SK-N-SH (cell line): Measurements from ENCODE around the gene OGDH. TPM values are rescaled to one million over a fixed set of nuclear protein-coding genes. Genes with fewer than 3 reads are reported as not detected.

Source experiments
- CTCF ChIA-PET: fragments of 300-600, 350-600 bp; formaldehyde crosslinking; extraction: SDS; loops from one replicate; lab custom pipeline; 2021; lab: Yijun Ruan, JAX
- POLR2A ChIA-PET: fragments of 350-600 bp; sonication (Branson Sonifier 250); formaldehyde crosslinking; extraction: SDS; loops from one replicate; lab custom pipeline; 2020; ENCODE audit warnings: antibody characterized with exemption, inconsistent platforms; lab: Yijun Ruan, JAX
- DNase-seq: peaks from one replicate; pipeline ENCODE4 v3.0.0; 2012
- H2AFZ ChIP-seq: fragments of 200-600 bp; sonication (generic); 2 replicates; pipeline ENCODE4 v1.8.1; 2016; ENCODE audit warnings: antibody characterized with exemption, mild to moderate bottlenecking, low read depth
- H3F3A ChIP-seq: fragments of 200-600 bp; sonication (generic); replicated peaks from 2 replicates; pipeline ENCODE3; 2016; ENCODE audit warnings: antibody characterized with exemption, mild to moderate bottlenecking; ENCODE audit not compliant: insufficient read depth
- H3K27ac ChIP-seq, 2 experiments: fragments of 200-500 bp in 1 of 2; fragments of 200-600 bp in 1 of 2; sonication (Bioruptor generic) in 1 of 2; sonication (generic), shearing (Covaris generic) in 1 of 2; 2 replicates each; pipeline versions ENCODE4 v1.5.1 to v1.6.1; 2014 to 2016; ENCODE audit warnings: low read depth in 2 of 2, inconsistent platforms in 1 of 2, low read length in 1 of 2, mild to moderate bottlenecking in 1 of 2, mixed read lengths in 1 of 2
- H3K27me3 ChIP-seq: fragments of 200-600 bp; sonication (generic), shearing (Covaris generic); 2 replicates; pipeline ENCODE4 v1.6.1; 2016; ENCODE audit warnings: mixed run types; ENCODE audit not compliant: insufficient read depth
- H3K36me3 ChIP-seq, 2 experiments: fragments of 200-500 bp in 1 of 2; fragments of 200-600 bp in 1 of 2; sonication (Bioruptor generic) in 1 of 2; sonication (generic) in 1 of 2; replicated peaks in 1 of 2; 2 replicates each; pipeline versions ENCODE3 to v1.5.1; 2014 to 2016; ENCODE audit warnings: low read length in 1 of 2, mild to moderate bottlenecking in 1 of 2; ENCODE audit not compliant: insufficient read depth in 2 of 2, control insufficient read depth in 1 of 2
- H3K4me1 ChIP-seq, 2 experiments: fragments of 200-500 bp in 1 of 2; fragments of 200-600 bp in 1 of 2; sonication (Bioruptor generic) in 1 of 2; sonication (generic), shearing (Covaris generic) in 1 of 2; 2 replicates each; pipeline versions ENCODE4 v1.5.1 to v1.6.1; 2014 to 2016; ENCODE audit warnings: low read depth in 1 of 2, low read length in 1 of 2, mixed run types in 1 of 2; ENCODE audit not compliant: insufficient read depth in 2 of 2, control insufficient read depth in 1 of 2
- H3K4me2 ChIP-seq: fragments of 200-600 bp; sonication (generic), shearing (Covaris generic); 2 replicates; pipeline ENCODE4 v1.6.1; 2017; ENCODE audit warnings: mixed run types
- H3K4me3 ChIP-seq, 2 experiments: fragments of 200-500 bp in 1 of 2; fragments of 200-600 bp in 1 of 2; sonication (Bioruptor generic) in 1 of 2; sonication (generic), shearing (Covaris generic) in 1 of 2; 2 replicates each; pipeline versions ENCODE4 v1.5.1 to v1.8.1; 2014 to 2016; ENCODE audit warnings: low read depth in 2 of 2, inconsistent platforms in 1 of 2, low read length in 1 of 2, mild to moderate bottlenecking in 1 of 2, mixed read lengths in 1 of 2, moderate library complexity in 1 of 2
- H3K79me2 ChIP-seq: fragments of 200-600 bp; sonication (generic); 2 replicates; pipeline ENCODE4 v1.8.1; 2017; ENCODE audit warnings: mild to moderate bottlenecking; ENCODE audit not compliant: insufficient read depth
- H3K9ac ChIP-seq: fragments of 200-600 bp; sonication (generic); 2 replicates; pipeline ENCODE4 v1.6.1; 2017; ENCODE audit warnings: mixed run types
- H3K9me2 ChIP-seq: fragments of 200-600 bp; sonication (generic); 2 replicates; pipeline ENCODE4 v1.6.1; 2017; ENCODE audit warnings: mixed run types
- H3K9me3 ChIP-seq: fragments of 200-600 bp; sonication (generic); 2 replicates; pipeline ENCODE4 v1.6.1; 2017; ENCODE audit warnings: mixed run types, mild to moderate bottlenecking, moderate library complexity
- H4K20me1 ChIP-seq: fragments of 200-600 bp; sonication (generic); 2 replicates; pipeline ENCODE4 v1.6.1; 2017; ENCODE audit warnings: mild to moderate bottlenecking, mixed run types; ENCODE audit not compliant: insufficient read depth
- CHD2 ChIP-seq: fragments of 150-350 bp; IDR thresholded peaks from 2 replicates; pipeline ENCODE4 v1.6.1; 2018; ENCODE audit warnings: low read length; ENCODE audit not compliant: partially characterized antibody
- EZH2phosphoT487 ChIP-seq: fragments of 200-600 bp; sonication (generic); IDR thresholded peaks from 2 replicates; pipeline ENCODE4 v1.6.1; 2017; ENCODE audit warnings: low read depth, mixed run types, mild to moderate bottlenecking, antibody characterized with exemption, moderate library complexity, borderline replicate concordance
- GATA2 ChIP-seq: sonication (generic); formaldehyde crosslinking; IDR thresholded peaks from 2 replicates; pipeline ENCODE4 v1.5.0; 2020; ENCODE audit warnings: mild to moderate bottlenecking, missing genetic modification reagents
- NRF1 ChIP-seq: IDR thresholded peaks from 2 replicates; pipeline ENCODE4 v1.6.1; 2012; ENCODE audit warnings: low read depth, mild to moderate bottlenecking, low read length
- PBX3 ChIP-seq: IDR thresholded peaks from 2 replicates; pipeline ENCODE4; 2012
- RAD21 ChIP-seq: IDR thresholded peaks from 2 replicates; pipeline ENCODE4 v1.6.1; 2012; ENCODE audit warnings: mild to moderate bottlenecking, low read length
- REST ChIP-seq: IDR thresholded peaks from 2 replicates; pipeline ENCODE4 v1.6.1; 2012; ENCODE audit warnings: mild to moderate bottlenecking, low read depth, low read length, moderate library complexity
- TCF12 ChIP-seq: IDR thresholded peaks from 2 replicates; pipeline ENCODE4 v1.4.0; 2012
- TEAD4 ChIP-seq: IDR thresholded peaks from 2 replicates; pipeline ENCODE4 v1.4.0; 2012; ENCODE audit warnings: mild to moderate bottlenecking, borderline replicate concordance; ENCODE audit not compliant: insufficient read depth
- YY1 ChIP-seq: IDR thresholded peaks from 2 replicates; pipeline ENCODE4 v1.4.0; 2012; ENCODE audit warnings: low read depth, mild to moderate bottlenecking
- WGBS: methylation state at CpG from one replicate; pipeline ENCODE4 v1.1.6; 2017; ENCODE audit warnings: low lambda C conversion rate; 5-methylcytosine and 5-hydroxymethylcytosine counted together
- polyA plus RNA-seq, 3 experiments: library from polyadenylated mRNA; depleted of rRNA; stranded (reverse); fragments of >200 nt; gene quantifications; 2 replicates each; pipeline ENCODE4 v1.2.3, GENCODE V29; 2012
- TF ChIP-seq, protein P1 (sequence below): fragments of 150-350 bp; IDR thresholded peaks from 2 replicates; pipeline ENCODE4 v1.6.1; 2016; ENCODE audit warnings: mild to moderate bottlenecking, low read depth, low read length

The OGDH gene
- polyA plus RNA-seq, 1 of the 3 experiments (the other 2 are of a cell fraction), result 69.4 TPM

DNA sequence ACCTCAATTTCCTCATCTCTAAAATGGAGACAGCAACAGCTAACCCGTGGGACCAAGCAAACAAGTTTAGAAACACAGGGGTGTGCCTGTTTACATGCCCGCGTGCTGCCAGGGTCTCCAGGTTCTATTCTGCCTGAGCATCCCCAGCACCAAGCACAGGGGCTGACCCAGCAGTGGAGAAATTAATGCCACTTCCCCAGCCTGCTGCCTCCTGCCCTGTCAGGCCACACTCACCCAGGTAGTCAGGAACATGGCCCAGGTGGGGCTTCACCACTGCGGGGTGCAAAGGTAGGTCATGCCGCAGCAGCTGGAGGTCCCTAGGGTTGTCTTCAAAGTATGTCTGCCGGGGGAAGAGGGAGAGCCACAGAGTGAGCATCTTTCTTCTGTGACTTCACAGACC lies 38.5 kb upstream of the OGDH start (continued):
- TF ChIP-seq REST, result no peak

DNA sequence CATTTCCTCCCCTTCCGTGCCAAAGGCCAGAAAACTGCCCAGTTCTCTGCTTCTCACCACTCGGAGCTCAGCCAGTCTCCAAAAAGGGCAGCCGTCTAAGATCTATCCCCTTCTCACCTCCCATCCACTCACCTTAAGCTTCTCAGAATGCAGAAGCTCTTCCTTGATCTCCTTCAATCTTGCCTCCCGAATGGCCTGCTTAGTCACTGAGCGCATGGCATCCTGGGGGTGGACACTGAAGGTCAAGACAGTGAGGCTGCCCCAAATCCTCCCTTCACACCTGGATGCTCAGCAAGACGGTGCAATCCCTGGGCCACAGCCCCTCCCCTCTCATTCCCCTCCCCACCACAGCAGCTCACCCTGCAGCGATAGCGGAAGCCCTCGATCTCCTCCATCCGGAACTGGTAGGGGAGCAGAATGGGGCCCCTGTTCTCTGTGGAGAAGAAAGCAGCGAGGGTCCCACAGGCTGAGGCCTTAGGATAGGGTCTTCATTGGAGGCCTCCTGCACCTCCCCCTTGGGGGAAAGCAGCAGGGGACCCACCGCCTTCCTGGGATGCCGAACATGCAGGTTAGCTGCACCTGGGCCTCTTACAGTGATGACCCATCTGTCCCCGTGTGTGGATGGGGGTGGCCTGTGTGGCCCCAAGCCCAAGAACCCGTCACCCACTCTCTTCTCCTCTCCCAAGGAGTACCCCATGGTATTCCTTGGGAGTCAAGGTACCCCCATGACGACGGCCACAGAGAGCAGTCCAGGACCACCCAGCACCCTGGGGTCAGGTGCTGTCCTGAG lies 37.5 kb upstream of the OGDH start:
- Histone ChIP-seq H3F3A (peaks cover 5% of the 10 kb centered on the region), H3K27ac (no peak overlapping the region), H3K9me3 (no peaks in the 10 kb centered on the region), H3K9me2 (no peaks in the 10 kb centered on the region), H3K27me3 (no peaks in the 10 kb centered on the region), H3K36me3 (peaks cover 57 to 86% of the 10 kb centered on the region in 2 experiments), H3K79me2 (peaks cover 39% of the 10 kb centered on the region), H3K9ac (no peak overlapping the region), H3K4me1 (peaks cover 7 to 11% of the 10 kb centered on the region in 2 experiments), H3K4me3 (no peak overlapping the region), H3K4me2 (no peak overlapping the region), H4K20me1 (peaks cover 10% of the 10 kb centered on the region), H2AFZ (no peak overlapping the region)
- 95% methylated on average over 13 of the region's 17 CpGs for WGBS
- ChIA-PET POLR2A (interaction anchor here (1.2 kb wide), 1 partner anchor 13 kb away, joined by 5 read pairs; the partner anchor contains the start of gene TMED4), CTCF (interaction anchor here (0.8 to 7.2 kb wide), 5 partner anchors 8 to 327 kb away, joined by 3 to 98 read pairs (median 34); partner anchors contain the start of genes DDX56 and TMED4)
- no peak for DNase-seq
- no peak for TF ChIP-seq TEAD4
- no peak for TF ChIP-seq YY1
- TF ChIP-seq RAD21, result no peak
- TF ChIP-seq NRF1, result no peak
- no peak for TF ChIP-seq TCF12
- TF ChIP-seq CHD2, result no peak
- TF ChIP-seq PBX3, result no peak
- TF ChIP-seq EZH2phosphoT487, result no peak
- no peak for TF ChIP-seq GATA2 (CRISPR knock-in tag)
- TF ChIP-seq, protein P1, sequence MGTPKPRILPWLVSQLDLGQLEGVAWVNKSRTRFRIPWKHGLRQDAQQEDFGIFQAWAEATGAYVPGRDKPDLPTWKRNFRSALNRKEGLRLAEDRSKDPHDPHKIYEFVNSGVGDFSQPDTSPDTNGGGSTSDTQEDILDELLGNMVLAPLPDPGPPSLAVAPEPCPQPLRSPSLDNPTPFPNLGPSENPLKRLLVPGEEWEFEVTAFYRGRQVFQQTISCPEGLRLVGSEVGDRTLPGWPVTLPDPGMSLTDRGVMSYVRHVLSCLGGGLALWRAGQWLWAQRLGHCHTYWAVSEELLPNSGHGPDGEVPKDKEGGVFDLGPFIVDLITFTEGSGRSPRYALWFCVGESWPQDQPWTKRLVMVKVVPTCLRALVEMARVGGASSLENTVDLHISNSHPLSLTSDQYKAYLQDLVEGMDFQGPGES, result no peak
